Measurements from ENCODE around the gene ESAM. TPM values are rescaled to one million over a fixed set of nuclear protein-coding genes. Genes with fewer than 3 reads are reported as not detected.

The ESAM gene
- polyA plus RNA-seq, 1 donor (not counting 4 experiments of a cell fraction or from before 2014, with no cell fraction given) = 0.04 TPM

- no peak for DNase-seq (ENCODE audit: low read depth, low spot score)
- peaks cover 9% of the 10 kb centered on the region for H3K4me1 ChIP-seq (ENCODE audit: control insufficient read depth, extremely low read depth, insufficient read depth, low read length)
- no peaks in the 10 kb centered on the region for H4K20me1 ChIP-seq (ENCODE audit: control insufficient read depth, extremely low read depth, insufficient read depth, low read length)
- H3K79me2 ChIP-seq (ENCODE audit: control insufficient read depth, insufficient read depth, low read length) = no peaks in the 10 kb centered on the region
- no peaks in the 10 kb centered on the region for H3K9me3 ChIP-seq (ENCODE audit: control insufficient read depth, low read depth, low read length)
- no peak overlapping the region for H3K9ac ChIP-seq (ENCODE audit: control insufficient read depth, extremely low read depth, insufficient read depth, low read length)
- no peak for FAIRE-seq
- no peak for TF ChIP-seq EZH2 (IDR thresholded peaks at IDR 0.05; ENCODE audit: low read length)
- TF ChIP-seq CTCF (optimal IDR thresholded peaks at IDR 0.05 in 1 of 3, IDR thresholded peaks at IDR 0.05 in 1 of 3, conservative IDR thresholded peaks at IDR 0.05 in 1 of 3; ENCODE audit: extremely low read depth in 1 of 3, insufficient read depth in 2 of 3, low read length in 3 of 3) = no peak
- no peak overlapping the region for H3K4me2 ChIP-seq (ENCODE audit: control insufficient read depth, extremely low read depth, insufficient read depth, low read depth, low read length)
- H3K27ac ChIP-seq (ENCODE audit: control insufficient read depth, insufficient read depth, low read length) = no peak overlapping the region
- no peaks in the 10 kb centered on the region for H3K36me3 ChIP-seq (ENCODE audit: control insufficient read depth in 2 of 2, extremely low read depth in 1 of 2, insufficient read depth in 2 of 2, low read length in 2 of 2)
- H3K27me3 ChIP-seq (ENCODE audit: control insufficient read depth, extremely low read depth, insufficient read depth, low read length) = peaks cover 83% of the 10 kb centered on the region
- dilution Hi-C loops (cut with MboI; ENCODE audit: extremely low pct_ligation_motif_present, low sequenced_read_pairs) = no loop called here
- H3K9me1 ChIP-seq (ENCODE audit: control insufficient read depth, extremely low read depth, insufficient read depth, low read length) = no peaks in the 10 kb centered on the region
- no peak overlapping the region for H2AFZ ChIP-seq (ENCODE audit: control insufficient read depth, low read length)
- no peak overlapping the region for H3K4me3 ChIP-seq (ENCODE audit: control insufficient read depth in 2 of 3, extremely low read depth in 1 of 3, insufficient read depth in 2 of 3, low read depth in 1 of 3, low read length in 3 of 3)
Observed at GRCh38 chr11:124757320-124757719, 4.8 kb downstream of the ESAM start.

GRCh38 chr11:124756753-124757227 lies 5.3 kb downstream of the ESAM start:
- H3K9me1 ChIP-seq (ENCODE audit: control insufficient read depth, extremely low read depth, insufficient read depth, low read length) = no peaks in the 10 kb centered on the region
- no peaks in the 10 kb centered on the region for H3K9me3 ChIP-seq (ENCODE audit: control insufficient read depth, low read depth, low read length)
- no peak overlapping the region for H3K4me3 ChIP-seq (ENCODE audit: control insufficient read depth in 2 of 3, extremely low read depth in 1 of 3, insufficient read depth in 2 of 3, low read depth in 1 of 3, low read length in 3 of 3)
- no peak overlapping the region for H3K27ac ChIP-seq (ENCODE audit: control insufficient read depth, insufficient read depth, low read length)
- no peak overlapping the region for H3K4me2 ChIP-seq (ENCODE audit: control insufficient read depth, extremely low read depth, insufficient read depth, low read depth, low read length)
- H3K27me3 ChIP-seq (ENCODE audit: control insufficient read depth, extremely low read depth, insufficient read depth, low read length) = peaks cover 83% of the 10 kb centered on the region
- FAIRE-seq (no peak), DNase-seq (ENCODE audit: low read depth, low spot score) (no peak)
- H2AFZ ChIP-seq (ENCODE audit: control insufficient read depth, low read length) = no peak overlapping the region
- no peak overlapping the region for H3K9ac ChIP-seq (ENCODE audit: control insufficient read depth, extremely low read depth, insufficient read depth, low read length)
- no peaks in the 10 kb centered on the region for H3K79me2 ChIP-seq (ENCODE audit: control insufficient read depth, insufficient read depth, low read length)
- H3K4me1 ChIP-seq (ENCODE audit: control insufficient read depth, extremely low read depth, insufficient read depth, low read length) = peaks cover 9% of the 10 kb centered on the region
- no peaks in the 10 kb centered on the region for H4K20me1 ChIP-seq (ENCODE audit: control insufficient read depth, extremely low read depth, insufficient read depth, low read length)
- TF ChIP-seq EZH2 (IDR thresholded peaks at IDR 0.05; ENCODE audit: low read length) (peak; percentile 42), CTCF (optimal IDR thresholded peaks at IDR 0.05 in 1 of 3, IDR thresholded peaks at IDR 0.05 in 1 of 3, conservative IDR thresholded peaks at IDR 0.05 in 1 of 3; ENCODE audit: extremely low read depth in 1 of 3, insufficient read depth in 2 of 3, low read length in 3 of 3) (no peak)
- H3K36me3 ChIP-seq (ENCODE audit: control insufficient read depth in 2 of 2, extremely low read depth in 1 of 2, insufficient read depth in 2 of 2, low read length in 2 of 2) = no peaks in the 10 kb centered on the region
- dilution Hi-C loops (cut with MboI; ENCODE audit: extremely low pct_ligation_motif_present, low sequenced_read_pairs) = no loop called here
